Endothelial cell of umbilical vein (primary cell): ENCODE results near the gene BRMS1.

Source experiments
- CTCF ChIP-seq, 2 donors: IDR thresholded peaks; 1 replicate in 1 of 2; 2 replicates in 1 of 2; pipeline ENCODE4 v1.5.1; 2011; ENCODE audit warnings: low read length in 2 of 2, mild to moderate bottlenecking in 2 of 2, moderate library complexity in 2 of 2, control low read depth in 1 of 2, inconsistent platforms in 1 of 2, low read depth in 1 of 2; ENCODE audit not compliant: insufficient read depth in 1 of 2; ENCODE audit errors: extremely low read depth in 1 of 2
- MAX ChIP-seq: IDR thresholded peaks from 2 replicates; pipeline ENCODE4 v1.6.1; 2011; ENCODE audit not compliant: insufficient read depth, insufficient read length
- POLR2A ChIP-seq: IDR thresholded peaks from 2 replicates; pipeline ENCODE4 v1.6.1; 2012; ENCODE audit warnings: low read depth, mild to moderate bottlenecking, control low read depth, low read length

GRCh38 chr11:66328031-66328301, 16.9 kb downstream of the BRMS1 start:
- TF ChIP-seq POLR2A (no peak), CTCF (IDR thresholded peaks at IDR 0.05; ENCODE audit: extremely low read depth in 1 of 2, insufficient read depth in 1 of 2, low read depth in 1 of 2, low read length in 2 of 2) (no peak), MAX (no peak)
